Stimulated activated CD8-positive, alpha-beta memory T cell treated with anti-CD3 and anti-CD28 coated beads, Interleukin-15, amount 100 ng/mL, for 24 hours (primary cell): ENCODE measurements around the gene HCRTR1.
"Not testable (repeated sequence)": the region's sequence is repeated elsewhere in the genome, so short reads cannot be mapped to it uniquely, and the experiment has no call there.

Experiments used
- DNase-seq: peaks from one replicate; pipeline ENCODE4 v3.0.0-alpha.2; 2020; ENCODE audit warnings: low read depth

Gene HCRTR1

GRCh38 chr1:31581821-31582810, 35.4 kb upstream of the HCRTR1 start:
- DNase-seq: no peak

- DNase-seq: no peak
These were observed 34.2 kb upstream of the HCRTR1 start for GRCh38 chr1:31583082-31583994.

GRCh38 chr1:31583995-31584868, 33.3 kb upstream of the HCRTR1 start:
- no peak for DNase-seq

- DNase-seq: no peak
These were observed 32.4 kb upstream of the HCRTR1 start for GRCh38 chr1:31584869-31585735.

- DNase-seq: no peak
These were observed 31.6 kb upstream of the HCRTR1 start for GRCh38 chr1:31585736-31586365.

GRCh38 chr1:31586376-31587327, 30.8 kb upstream of the HCRTR1 start:
- DNase-seq: no peak

GRCh38 chr1:31587328-31587699, 30.2 kb upstream of the HCRTR1 start:
- DNase-seq: not testable (repeated sequence)

- peak; percentile 18 for DNase-seq
These were observed 29.6 kb upstream of the HCRTR1 start for GRCh38 chr1:31587720-31588423.

- DNase-seq: no peak
These were observed 28.6 kb upstream of the HCRTR1 start for GRCh38 chr1:31588751-31589515.

GRCh38 chr1:31591425-31592093, 25.9 kb upstream of the HCRTR1 start:
- DNase-seq: no peak

GRCh38 chr1:31592132-31592531, 25.4 kb upstream of the HCRTR1 start:
- DNase-seq: no peak

- DNase-seq: no peak
These were observed 24.3 kb upstream of the HCRTR1 start for GRCh38 chr1:31593136-31593665.

- peak; percentile 8 for DNase-seq
These were observed 23.5 kb upstream of the HCRTR1 start for GRCh38 chr1:31593770-31594632.

- no peak for DNase-seq
These were observed 21.4 kb upstream of the HCRTR1 start for GRCh38 chr1:31595836-31596736.

GRCh38 chr1:31596737-31597097, 20.8 kb upstream of the HCRTR1 start:
- DNase-seq: no peak
